CD4-positive, alpha-beta T cell (primary cell): Measurements from ENCODE around the gene EPM2A. TPM values are rescaled to one million over a fixed set of nuclear protein-coding genes. Genes with fewer than 3 reads are reported as not detected.

ENCODE experiments used
- ATAC-seq: fragments of 200-7000 bp; cut with Tn5 transposase; one replicate; pipeline ENCODE4 v1.10.0; 2022; ENCODE audit warnings: mild to moderate bottlenecking; ENCODE audit not compliant: poor library complexity
- CTCF ChIA-PET: fragments of 350-600 bp; sonication (Branson Sonifier 250); formaldehyde crosslinking; loops from one replicate; lab custom pipeline; 2021; ENCODE audit warnings: antibody characterized with exemption, inconsistent platforms; lab: Charles Lee
- POLR2A ChIA-PET: fragments of 350-600 bp; sonication (Branson Sonifier 250); formaldehyde crosslinking; loops from one replicate; lab custom pipeline; 2021; ENCODE audit warnings: antibody characterized with exemption, inconsistent platforms; lab: Charles Lee
- DNase-seq, 14 experiments: peaks; one replicate each; pipeline ENCODE4 v3.0.0-alpha.2; 2013 to 2020; ENCODE audit warnings: mixed read lengths in 2 of 14
- H3K27ac ChIP-seq, 2 donors: one replicate each; pipeline versions ENCODE4 v1.5.1 to v1.7.0; 2013; ENCODE audit warnings: low read length in 2 of 2, low read depth in 1 of 2, mild to moderate bottlenecking in 1 of 2
- H3K27me3 ChIP-seq, 2 experiments: 1 replicate in 1 of 2; 2 replicates in 1 of 2; pipeline versions ENCODE4 v1.6.1 to v1.7.0; 2013; ENCODE audit warnings: low read length in 2 of 2, control low read depth in 1 of 2, mild to moderate bottlenecking in 1 of 2, moderate library complexity in 1 of 2; ENCODE audit not compliant: insufficient read depth in 2 of 2, control insufficient read depth in 1 of 2
- H3K36me3 ChIP-seq: one replicate; pipeline ENCODE4 v1.6.1; 2013; ENCODE audit warnings: low read length, control low read depth; ENCODE audit not compliant: insufficient read depth
- H3K4me1 ChIP-seq: one replicate; pipeline ENCODE4 v1.6.1; 2013; ENCODE audit warnings: low read length, control low read depth; ENCODE audit not compliant: insufficient read depth
- H3K4me3 ChIP-seq: one replicate; pipeline ENCODE4 v1.5.1; 2013; ENCODE audit warnings: mild to moderate bottlenecking, low read length, moderate library complexity
- H3K9me3 ChIP-seq, 2 experiments: 1 replicate in 1 of 2; 2 replicates in 1 of 2; pipeline versions ENCODE4 v1.6.1 to v1.7.0; 2013; ENCODE audit warnings: low read length in 2 of 2, mild to moderate bottlenecking in 2 of 2, control low read depth in 1 of 2, moderate library complexity in 1 of 2; ENCODE audit not compliant: control insufficient read depth in 1 of 2, insufficient read depth in 1 of 2
- H3K27ac Mint-ChIP-seq: one replicate; pipeline ENCODE4 v1.8.0; 2020; ENCODE audit warnings: mixed read lengths
- H3K27me3 Mint-ChIP-seq: one replicate; pipeline ENCODE4 v1.8.0; 2021; ENCODE audit warnings: mixed read lengths
- H3K36me3 Mint-ChIP-seq: one replicate; pipeline ENCODE4 v1.8.0; 2021; ENCODE audit warnings: low read depth, mixed read lengths
- H3K4me1 Mint-ChIP-seq: one replicate; pipeline ENCODE4 v1.8.0; 2021; ENCODE audit warnings: low read depth, mixed read lengths
- H3K4me3 Mint-ChIP-seq: one replicate; pipeline ENCODE4 v1.8.0; 2020; ENCODE audit warnings: mild to moderate bottlenecking, mixed read lengths
- H3K9me3 Mint-ChIP-seq: one replicate; pipeline ENCODE4 v1.8.0; 2020; ENCODE audit warnings: mixed read lengths
- CTCF ChIP-seq: fragments of 200-600 bp; IDR thresholded peaks from one replicate; pipeline ENCODE4 v1.8.0; 2022; ENCODE audit warnings: antibody characterized with exemption, mild to moderate bottlenecking
- intact Hi-C, 2 experiments: fragments of 100-400 bp; cut with DNase I in 1 of 2; cut with micrococcal nuclease in 1 of 2; formaldehyde crosslinking; loops; one replicate each; pipeline versions ENCODE4 v1.15.1 to v1.9.0; 2023 to 2025; cut with DNase I, micrococcal nuclease
- total RNA-seq, 174 experiments: library from RNA in 2 of 174; stranded (reverse) in 2 of 174; gene quantifications; one replicate each; pipeline ENCODE4 v1.2.3 and lab custom pipeline; 2021 to 2026

The EPM2A gene
- total RNA-seq, 2 experiments from 2014 or later: 5.0 to 5.7 TPM

- POLR2A ChIA-PET: no interaction called here
- no peaks in the 10 kb centered on the region for H3K27me3 Mint-ChIP-seq
These were observed 102.3 kb downstream of the EPM2A start for GRCh38 chr6:145632971-145633370.

GRCh38 chr6:145631374-145631773, 103.9 kb downstream of the EPM2A start:
- ChIA-PET POLR2A (no interaction called here), CTCF (no interaction called here)
- no peaks in the 10 kb centered on the region for H3K27me3 Mint-ChIP-seq
- H3K4me3 ChIP-seq: no peak overlapping the region
- H3K36me3 ChIP-seq: peaks cover 4% of the 10 kb centered on the region
- no peaks in the 10 kb centered on the region for H3K9me3 ChIP-seq
- H3K4me3 Mint-ChIP-seq: no peak overlapping the region
- TF ChIP-seq CTCF: no peak
- H3K4me1 ChIP-seq: peaks cover 3% of the 10 kb centered on the region
- no peak overlapping the region for H3K27ac ChIP-seq
- DNase-seq (no peak), ATAC-seq (no peak)
- no peak overlapping the region for H3K27ac Mint-ChIP-seq
- no peaks in the 10 kb centered on the region for H3K9me3 Mint-ChIP-seq
- intact Hi-C loops: loop anchor here in 1 of 2 experiments (10.0 kb wide), 2 partner anchors 1047 to 1527 kb away; no protein-coding TSS in a partner anchor
- peaks cover 31% of the 10 kb centered on the region for H3K36me3 Mint-ChIP-seq
- no peaks in the 10 kb centered on the region for H3K27me3 ChIP-seq
- peaks cover 5% of the 10 kb centered on the region for H3K4me1 Mint-ChIP-seq

More at GRCh38 chr6:145632971-145633370, 102.3 kb downstream of the EPM2A start:
- H3K4me1 Mint-ChIP-seq: peaks cover 5% of the 10 kb centered on the region
- TF ChIP-seq CTCF: no peak
- peaks cover 24% of the 10 kb centered on the region for H3K36me3 Mint-ChIP-seq
- DNase-seq (no peak), ATAC-seq (no peak)
- no peaks in the 10 kb centered on the region for H3K9me3 Mint-ChIP-seq
- Histone ChIP-seq H3K36me3 (no peaks in the 10 kb centered on the region), H3K4me1 (peaks cover 3% of the 10 kb centered on the region), H3K27ac (no peak overlapping the region), H3K4me3 (no peak overlapping the region), H3K9me3 (no peaks in the 10 kb centered on the region), H3K27me3 (no peaks in the 10 kb centered on the region)
- H3K27ac Mint-ChIP-seq: no peak overlapping the region
- H3K4me3 Mint-ChIP-seq: no peak overlapping the region
- CTCF ChIA-PET: interaction anchor here (1.4 to 2.3 kb wide), 2 partner anchors 11 to 16 kb away, joined by 5 to 16 read pairs; no protein-coding TSS in a partner anchor
- intact Hi-C loops: loop anchor here in 1 of 2 experiments (10.0 kb wide), 2 partner anchors 1048 to 1528 kb away; no protein-coding TSS in a partner anchor

- peaks cover 5% of the 10 kb centered on the region for H3K4me1 Mint-ChIP-seq
These were observed 104.7 kb downstream of the EPM2A start for GRCh38 chr6:145630598-145630997.

More at GRCh38 chr6:145630598-145630997, 104.7 kb downstream of the EPM2A start:
- Mint-ChIP-seq H3K36me3 (peaks cover 39% of the 10 kb centered on the region), H3K27ac (no peak overlapping the region), H3K27me3 (no peaks in the 10 kb centered on the region), H3K9me3 (no peaks in the 10 kb centered on the region), H3K4me3 (no peak overlapping the region)
- POLR2A ChIA-PET: no interaction called here
- no peak overlapping the region for H3K27ac ChIP-seq
- TF ChIP-seq CTCF: no peak
- peaks cover 3% of the 10 kb centered on the region for H3K4me1 ChIP-seq
- ATAC-seq (no peak), DNase-seq (no peak)
- CTCF ChIA-PET: no interaction called here
- intact Hi-C loops: loop anchor here in 1 of 2 experiments (10.0 kb wide), 2 partner anchors 1046 to 1526 kb away; no protein-coding TSS in a partner anchor
- H3K9me3 ChIP-seq: no peaks in the 10 kb centered on the region
- H3K27me3 ChIP-seq: no peaks in the 10 kb centered on the region
- H3K36me3 ChIP-seq: peaks cover 4% of the 10 kb centered on the region
- H3K4me3 ChIP-seq: no peak overlapping the region
